Measurements from ENCODE around the gene FXR2. TPM values are rescaled to one million over a fixed set of nuclear protein-coding genes. Genes with fewer than 3 reads are reported as not detected.
A peak's percentile ranks its signal among the peaks of the same experiment; 100 is the strongest.

The FXR2 gene
- total and polyA plus RNA-seq, 2 donors (not counting 3 experiments of a cell fraction or from before 2014, with no cell fraction given) = 40.1 to 48.9 TPM

- Histone ChIP-seq H2AFZ (ENCODE audit: low read depth, low read length) (no peak overlapping the region), H3K4me2 (ENCODE audit: insufficient read depth, low read length) (no peak overlapping the region), H3K9ac (replicated peaks; ENCODE audit: extremely low read depth, insufficient read depth, low read length) (no peak overlapping the region), H3K4me3 (replicated peaks in 1 of 3; ENCODE audit: insufficient read depth in 1 of 3, low read depth in 1 of 3, low read length in 3 of 3) (no peak overlapping the region), H3K9me1 (replicated peaks; ENCODE audit: control insufficient read depth, extremely low read depth, insufficient read depth, low read length) (no peaks in the 10 kb centered on the region), H3K27ac (ENCODE audit: insufficient read depth, low read depth, low read length) (no peak overlapping the region), H4K20me1 (replicated peaks; ENCODE audit: control insufficient read depth, extremely low read depth, insufficient read depth, low read length) (no peaks in the 10 kb centered on the region), H3K27me3 (ENCODE audit: control insufficient read depth in 2 of 2, insufficient read depth in 2 of 2, low read length in 2 of 2) (peaks cover 0 to 9% of the 10 kb centered on the region in 2 experiments), H3K79me2 (ENCODE audit: control insufficient read depth, insufficient read depth, low read length) (no peaks in the 10 kb centered on the region), H3K4me1 (ENCODE audit: control insufficient read depth, extremely low read depth, insufficient read depth, low read length) (peaks cover 10% of the 10 kb centered on the region), H3K9me3 (replicated peaks; ENCODE audit: control insufficient read depth, insufficient read depth, low read length) (no peaks in the 10 kb centered on the region), H3K36me3 (ENCODE audit: control insufficient read depth in 2 of 2, extremely low read depth in 1 of 2, insufficient read depth in 2 of 2, low read length in 2 of 2) (no peaks in the 10 kb centered on the region)
- intact Hi-C loops (cut with micrococcal nuclease) (no loop called here), dilution Hi-C loops (cut with MboI; ENCODE audit: extremely low pct_ligation_motif_present, low sequenced_read_pairs) (no loop called here)
- FAIRE-seq = peak; percentile 26
- no peak for TF ChIP-seq POLR2A (IDR thresholded peaks at IDR 0.05; ENCODE audit: low read depth, low read length)
- TF ChIP-seq EZH2 (IDR thresholded peaks at IDR 0.05; ENCODE audit: borderline replicate concordance, low read depth, low read length, severe bottlenecking) = no peak
- no TSS peak for BruUV-seq (replicated peaks)
- CTCF ChIA-PET = interaction anchor here (2.8 kb wide), 1 partner anchor 16 kb away, joined by 7 read pairs; the partner anchor contains the start of gene SENP3
- POLR2A ChIA-PET = no interaction called here
- no peak for DNase-seq (ENCODE audit: low read depth, low spot score)
Measured at GRCh38 chr17:7544911-7545310, 69.8 kb downstream of the FXR2 start.

Small RNA genes lying within 50 kb of the gene (small RNA-seq; reads per million reads assigned to genes)
- gene CD68 (ENCODE audit: insufficient read depth, insufficient read length, low read depth, low replicate concordance) (not detected), gene SNORA48 (ENCODE audit: insufficient read depth, insufficient read length, low read depth, low replicate concordance) (not detected), gene SNORD10 (ENCODE audit: insufficient read depth, insufficient read length, low read depth, low replicate concordance) (not detected)

Other genes starting within 250 kb of the FXR2 start
- gene TNK1, start 233.8 kb downstream of the FXR2 start, total RNA-seq = 0.58 and 0.67 TPM in 2 replicates
- 0.14 and 0.22 TPM in 2 replicates for gene TNK1, start 233.8 kb downstream of the FXR2 start, polyA plus RNA-seq
- gene PLSCR3, start 220.4 kb downstream of the FXR2 start, total RNA-seq = 54.5 and 59.9 TPM in 2 replicates
- gene PLSCR3, start 220.4 kb downstream of the FXR2 start, polyA plus RNA-seq = 94.8 and 111 TPM in 2 replicates
- 57.3 and 67.4 TPM in 2 replicates for gene TMEM256, start 210.8 kb downstream of the FXR2 start, total RNA-seq
- gene TMEM256, start 210.8 kb downstream of the FXR2 start, polyA plus RNA-seq = 148 and 218 TPM in 2 replicates
- gene NLGN2, start 207.1 kb downstream of the FXR2 start, total RNA-seq = 25.9 and 29.2 TPM in 2 replicates
- 15.4 and 15.5 TPM in 2 replicates for gene NLGN2, start 207.1 kb downstream of the FXR2 start, polyA plus RNA-seq
- gene SPEM1, start 194.6 kb downstream of the FXR2 start, total RNA-seq = not detected in 2 replicates
- gene SPEM1, start 194.6 kb downstream of the FXR2 start, polyA plus RNA-seq = not detected in 2 replicates
- not detected in 2 replicates for gene SPEM2, start 189.3 kb downstream of the FXR2 start, total RNA-seq
- gene SPEM2, start 189.3 kb downstream of the FXR2 start, polyA plus RNA-seq = not detected in 2 replicates
- gene SPEM3, start 186.0 kb downstream of the FXR2 start, total RNA-seq = not detected in 2 replicates
- gene SPEM3, start 186.0 kb downstream of the FXR2 start, polyA plus RNA-seq = not detected in 2 replicates
- gene TMEM102, start 179.5 kb downstream of the FXR2 start, total RNA-seq = 6.1 and 6.5 TPM in 2 replicates
- gene TMEM102, start 179.5 kb downstream of the FXR2 start, polyA plus RNA-seq = 5.8 and 8.4 TPM in 2 replicates
- 1.8 TPM in 1 of 2 replicates, not detected in the other for gene FGF11, start 175.4 kb downstream of the FXR2 start, total RNA-seq
- gene FGF11, start 175.4 kb downstream of the FXR2 start, polyA plus RNA-seq = 0.70 and 0.92 TPM in 2 replicates
- gene CHRNB1, start 169.8 kb downstream of the FXR2 start, total RNA-seq = 5.4 and 5.6 TPM in 2 replicates
- 9.3 and 9.6 TPM in 2 replicates for gene CHRNB1, start 169.8 kb downstream of the FXR2 start, polyA plus RNA-seq
- 26.5 and 27.4 TPM in 2 replicates for gene ZBTB4, start 135.3 kb downstream of the FXR2 start, total RNA-seq
- gene ZBTB4, start 135.3 kb downstream of the FXR2 start, polyA plus RNA-seq = 15.1 and 15.7 TPM in 2 replicates
- gene SLC35G6, start 133.5 kb downstream of the FXR2 start, total RNA-seq = not detected in 2 replicates
- gene SLC35G6, start 133.5 kb downstream of the FXR2 start, polyA plus RNA-seq = not detected in 2 replicates
- gene POLR2A, start 130.5 kb downstream of the FXR2 start, total RNA-seq = 145 and 151 TPM in 2 replicates
- gene POLR2A, start 130.5 kb downstream of the FXR2 start, polyA plus RNA-seq = 25.1 and 45.9 TPM in 2 replicates
- 21.0 and 28.4 TPM in 2 replicates for gene TNFSF12, start 65.8 kb downstream of the FXR2 start, total RNA-seq
- gene TNFSF12, start 65.8 kb downstream of the FXR2 start, polyA plus RNA-seq = 39.4 and 40.5 TPM in 2 replicates
- gene TNFSF13, start 56.1 kb downstream of the FXR2 start, total RNA-seq = 3.7 and 5.4 TPM in 2 replicates
- 3.6 and 4.3 TPM in 2 replicates for gene TNFSF13, start 56.1 kb downstream of the FXR2 start, polyA plus RNA-seq
- gene SENP3, start 53.0 kb downstream of the FXR2 start, total RNA-seq = 56.5 and 63.4 TPM in 2 replicates
- gene SENP3, start 53.0 kb downstream of the FXR2 start, polyA plus RNA-seq = 91.6 and 96.5 TPM in 2 replicates
- 2.9 and 4.5 TPM in 2 replicates for gene CD68, start 35.3 kb downstream of the FXR2 start, total RNA-seq
- gene CD68, start 35.3 kb downstream of the FXR2 start, polyA plus RNA-seq = 29.1 and 30.8 TPM in 2 replicates
- 61.2 and 78.0 TPM in 2 replicates for gene MPDU1, start 31.0 kb downstream of the FXR2 start, total RNA-seq
- 368 and 384 TPM in 2 replicates for gene MPDU1, start 31.0 kb downstream of the FXR2 start, polyA plus RNA-seq
- 0.39 and 0.46 TPM in 2 replicates for gene SOX15, start 24.8 kb downstream of the FXR2 start, total RNA-seq
- gene SOX15, start 24.8 kb downstream of the FXR2 start, polyA plus RNA-seq = 0.19 and 0.26 TPM in 2 replicates
- gene SAT2, start 12.9 kb upstream of the FXR2 start, total RNA-seq = 51.8 and 52.5 TPM in 2 replicates
- gene SAT2, start 12.9 kb upstream of the FXR2 start, polyA plus RNA-seq = 27.9 and 38.0 TPM in 2 replicates
- gene SHBG, start 15.2 kb upstream of the FXR2 start, total RNA-seq = not detected in 2 replicates
- gene SHBG, start 15.2 kb upstream of the FXR2 start, polyA plus RNA-seq = 0.32 and 0.51 TPM in 2 replicates
- not detected in 2 replicates for gene ATP1B2, start 36.0 kb upstream of the FXR2 start, total RNA-seq
- gene ATP1B2, start 36.0 kb upstream of the FXR2 start, polyA plus RNA-seq = 0.06 TPM in 1 of 2 replicates, not detected in the other
- 128 and 138 TPM in 2 replicates for gene TP53, start 72.6 kb upstream of the FXR2 start, total RNA-seq
- gene TP53, start 72.6 kb upstream of the FXR2 start, polyA plus RNA-seq = 82.1 and 85.5 TPM in 2 replicates
- 23.7 and 28.0 TPM in 2 replicates for gene WRAP53, start 73.6 kb upstream of the FXR2 start, total RNA-seq
- gene WRAP53, start 73.6 kb upstream of the FXR2 start, polyA plus RNA-seq = 17.9 and 21.8 TPM in 2 replicates
- 1.1 and 1.4 TPM in 2 replicates for gene EFNB3, start 90.3 kb upstream of the FXR2 start, total RNA-seq
- 2.9 and 3.1 TPM in 2 replicates for gene EFNB3, start 90.3 kb upstream of the FXR2 start, polyA plus RNA-seq
- 0.11 TPM in 1 of 2 replicates, not detected in the other for gene DNAH2, start 102.8 kb upstream of the FXR2 start, total RNA-seq
- 0.06 and 0.10 TPM in 2 replicates for gene DNAH2, start 102.8 kb upstream of the FXR2 start, polyA plus RNA-seq
- gene KDM6B, start 219.3 kb upstream of the FXR2 start, total RNA-seq = 17.8 and 19.2 TPM in 2 replicates
- gene KDM6B, start 219.3 kb upstream of the FXR2 start, polyA plus RNA-seq = 1.8 and 2.0 TPM in 2 replicates
- 39.2 and 53.4 TPM in 2 replicates for gene TMEM88, start 240.2 kb upstream of the FXR2 start, total RNA-seq
- 165 and 185 TPM in 2 replicates for gene TMEM88, start 240.2 kb upstream of the FXR2 start, polyA plus RNA-seq
- 119 TPM in 2 replicates for gene NAA38, start 242.7 kb upstream of the FXR2 start, total RNA-seq
- gene NAA38, start 242.7 kb upstream of the FXR2 start, polyA plus RNA-seq = 267 and 363 TPM in 2 replicates
- 16.8 and 18.1 TPM in 2 replicates for gene CYB5D1, start 243.1 kb upstream of the FXR2 start, total RNA-seq
- gene CYB5D1, start 243.1 kb upstream of the FXR2 start, polyA plus RNA-seq = 7.7 and 9.4 TPM in 2 replicates

Measured in endothelial cell of umbilical vein (primary cell).